ENCODE data around the gene INTS11.

INTS11 gene

GRCh38 chr1:1322418-1322817 lies 2.0 kb downstream of the INTS11 start:
- Histone ChIP-seq H3K36me3 (ENCODE audit: insufficient read depth) (no peaks in the 10 kb centered on the region), H3K9ac (no peak overlapping the region), H3K4me2 (no peak overlapping the region), H4K20me1 (ENCODE audit: insufficient read depth) (no peaks in the 10 kb centered on the region), H2AFZ (ENCODE audit: low read depth) (no peak overlapping the region), H3K79me2 (ENCODE audit: insufficient read depth, low read depth) (peaks cover 55% of the 10 kb centered on the region), H3K27me3 (ENCODE audit: insufficient read depth, low read depth) (no peaks in the 10 kb centered on the region), H3K4me1 (ENCODE audit: low read depth, poor library complexity, severe bottlenecking) (peaks cover 22% of the 10 kb centered on the region), H3K4me3 (IDR thresholded peaks at IDR 0.05; ENCODE audit: insufficient read depth, low read depth, low read length) (no peak overlapping the region), H3K27ac (no peak overlapping the region)
- TF ChIP-seq CTCF (conservative IDR thresholded peaks at IDR 0.05; ENCODE audit: low read depth, low read length), result no peak

- Histone ChIP-seq H3K4me2 (no peak overlapping the region), H3K9ac (no peak overlapping the region), H3K4me1 (ENCODE audit: low read depth, poor library complexity, severe bottlenecking) (peaks cover 21% of the 10 kb centered on the region), H3K79me2 (ENCODE audit: insufficient read depth, low read depth) (peaks cover 52% of the 10 kb centered on the region), H3K27me3 (ENCODE audit: insufficient read depth, low read depth) (no peaks in the 10 kb centered on the region), H2AFZ (ENCODE audit: low read depth) (no peak overlapping the region), H3K36me3 (ENCODE audit: insufficient read depth) (no peaks in the 10 kb centered on the region; the same call in 1 of the 2 replicates), H3K27ac (no peak overlapping the region), H3K4me3 (IDR thresholded peaks at IDR 0.05; ENCODE audit: insufficient read depth, low read depth, low read length) (no peak overlapping the region), H4K20me1 (ENCODE audit: insufficient read depth) (no peaks in the 10 kb centered on the region)
- no peak for TF ChIP-seq CTCF (conservative IDR thresholded peaks at IDR 0.05; ENCODE audit: low read depth, low read length)
These were observed 3.0 kb downstream of the INTS11 start for GRCh38 chr1:1321477-1321876.

- no peak for TF ChIP-seq CTCF (conservative IDR thresholded peaks at IDR 0.05; ENCODE audit: low read depth, low read length)
- Histone ChIP-seq H3K4me3 (IDR thresholded peaks at IDR 0.05; ENCODE audit: insufficient read depth, low read depth, low read length) (no peak overlapping the region), H3K36me3 (ENCODE audit: insufficient read depth) (no peaks in the 10 kb centered on the region; the same call in 1 of the 2 replicates), H3K79me2 (ENCODE audit: insufficient read depth, low read depth) (peaks cover 49% of the 10 kb centered on the region), H3K4me1 (ENCODE audit: low read depth, poor library complexity, severe bottlenecking) (peaks cover 15% of the 10 kb centered on the region), H2AFZ (ENCODE audit: low read depth) (no peak overlapping the region), H3K27ac (no peak overlapping the region), H4K20me1 (ENCODE audit: insufficient read depth) (no peaks in the 10 kb centered on the region), H3K27me3 (ENCODE audit: insufficient read depth, low read depth) (no peaks in the 10 kb centered on the region), H3K4me2 (no peak overlapping the region), H3K9ac (no peak overlapping the region)
These were observed 3.6 kb downstream of the INTS11 start for GRCh38 chr1:1320666-1321448.

GRCh38 chr1:1319646-1319941 lies 4.9 kb downstream of the INTS11 start:
- no peak overlapping the region for H3K4me3 ChIP-seq (IDR thresholded peaks at IDR 0.05; ENCODE audit: insufficient read depth, low read depth, low read length)
- H3K36me3 ChIP-seq (ENCODE audit: insufficient read depth), result no peaks in the 10 kb centered on the region; the same call in 1 of the 2 replicates
- peaks cover 9% of the 10 kb centered on the region for H3K4me1 ChIP-seq (ENCODE audit: low read depth, poor library complexity, severe bottlenecking)
- peaks cover 44% of the 10 kb centered on the region for H3K79me2 ChIP-seq (ENCODE audit: insufficient read depth, low read depth)
- H3K27me3 ChIP-seq (ENCODE audit: insufficient read depth, low read depth), result no peaks in the 10 kb centered on the region
- H4K20me1 ChIP-seq (ENCODE audit: insufficient read depth), result no peaks in the 10 kb centered on the region
- H3K27ac ChIP-seq, result no peak overlapping the region
- no peak for TF ChIP-seq CTCF (conservative IDR thresholded peaks at IDR 0.05; ENCODE audit: low read depth, low read length)
- H2AFZ ChIP-seq (ENCODE audit: low read depth), result no peak overlapping the region
- no peak overlapping the region for H3K9ac ChIP-seq
- H3K4me2 ChIP-seq, result no peak overlapping the region
